CD4-positive, alpha-beta T cell (primary cell): Measurements from ENCODE around the gene PCOLCE2. TPM values are rescaled to one million over a fixed set of nuclear protein-coding genes. Genes with fewer than 3 reads are reported as not detected.
"Not testable (repeated sequence)": the region's sequence is repeated elsewhere in the genome, so short reads cannot be mapped to it uniquely, and the experiment has no call there.

Source experiments
- ATAC-seq: fragments of 200-7000 bp; cut with Tn5 transposase; one replicate; pipeline ENCODE4 v1.10.0; 2022; ENCODE audit warnings: mild to moderate bottlenecking; ENCODE audit not compliant: poor library complexity
- CTCF ChIA-PET: fragments of 350-600 bp; sonication (Branson Sonifier 250); formaldehyde crosslinking; loops from one replicate; lab custom pipeline; 2021; ENCODE audit warnings: antibody characterized with exemption, inconsistent platforms; lab: Charles Lee
- POLR2A ChIA-PET: fragments of 350-600 bp; sonication (Branson Sonifier 250); formaldehyde crosslinking; loops from one replicate; lab custom pipeline; 2021; ENCODE audit warnings: antibody characterized with exemption, inconsistent platforms; lab: Charles Lee
- DNase-seq, 14 experiments: peaks; one replicate each; pipeline ENCODE4 v3.0.0-alpha.2; 2013 to 2020; ENCODE audit warnings: mixed read lengths in 2 of 14
- H3K27ac ChIP-seq, 2 donors: one replicate each; pipeline versions ENCODE4 v1.5.1 to v1.7.0; 2013; ENCODE audit warnings: low read length in 2 of 2, low read depth in 1 of 2, mild to moderate bottlenecking in 1 of 2
- H3K27me3 ChIP-seq, 2 experiments: 1 replicate in 1 of 2; 2 replicates in 1 of 2; pipeline versions ENCODE4 v1.6.1 to v1.7.0; 2013; ENCODE audit warnings: low read length in 2 of 2, control low read depth in 1 of 2, mild to moderate bottlenecking in 1 of 2, moderate library complexity in 1 of 2; ENCODE audit not compliant: insufficient read depth in 2 of 2, control insufficient read depth in 1 of 2
- H3K36me3 ChIP-seq: one replicate; pipeline ENCODE4 v1.6.1; 2013; ENCODE audit warnings: low read length, control low read depth; ENCODE audit not compliant: insufficient read depth
- H3K4me1 ChIP-seq: one replicate; pipeline ENCODE4 v1.6.1; 2013; ENCODE audit warnings: low read length, control low read depth; ENCODE audit not compliant: insufficient read depth
- H3K4me3 ChIP-seq: one replicate; pipeline ENCODE4 v1.5.1; 2013; ENCODE audit warnings: mild to moderate bottlenecking, low read length, moderate library complexity
- H3K9me3 ChIP-seq, 2 experiments: 1 replicate in 1 of 2; 2 replicates in 1 of 2; pipeline versions ENCODE4 v1.6.1 to v1.7.0; 2013; ENCODE audit warnings: low read length in 2 of 2, mild to moderate bottlenecking in 2 of 2, control low read depth in 1 of 2, moderate library complexity in 1 of 2; ENCODE audit not compliant: control insufficient read depth in 1 of 2, insufficient read depth in 1 of 2
- H3K27ac Mint-ChIP-seq: one replicate; pipeline ENCODE4 v1.8.0; 2020; ENCODE audit warnings: mixed read lengths
- H3K27me3 Mint-ChIP-seq: one replicate; pipeline ENCODE4 v1.8.0; 2021; ENCODE audit warnings: mixed read lengths
- H3K36me3 Mint-ChIP-seq: one replicate; pipeline ENCODE4 v1.8.0; 2021; ENCODE audit warnings: low read depth, mixed read lengths
- H3K4me1 Mint-ChIP-seq: one replicate; pipeline ENCODE4 v1.8.0; 2021; ENCODE audit warnings: low read depth, mixed read lengths
- H3K4me3 Mint-ChIP-seq: one replicate; pipeline ENCODE4 v1.8.0; 2020; ENCODE audit warnings: mild to moderate bottlenecking, mixed read lengths
- H3K9me3 Mint-ChIP-seq: one replicate; pipeline ENCODE4 v1.8.0; 2020; ENCODE audit warnings: mixed read lengths
- intact Hi-C, 2 experiments: fragments of 100-400 bp; cut with DNase I in 1 of 2; cut with micrococcal nuclease in 1 of 2; formaldehyde crosslinking; loops; one replicate each; pipeline versions ENCODE4 v1.15.1 to v1.9.0; 2023 to 2025; cut with DNase I, micrococcal nuclease
- total RNA-seq, 174 experiments: library from RNA in 2 of 174; stranded (reverse) in 2 of 174; gene quantifications; one replicate each; pipeline ENCODE4 v1.2.3 and lab custom pipeline; 2021 to 2026
- TF ChIP-seq, protein P1 (sequence below): fragments of 200-600 bp; IDR thresholded peaks from one replicate; pipeline ENCODE4 v1.8.0; 2022; ENCODE audit warnings: antibody characterized with exemption, mild to moderate bottlenecking

PCOLCE2 gene
- total RNA-seq, 2 experiments from 2014 or later, result not detected

DNA sequence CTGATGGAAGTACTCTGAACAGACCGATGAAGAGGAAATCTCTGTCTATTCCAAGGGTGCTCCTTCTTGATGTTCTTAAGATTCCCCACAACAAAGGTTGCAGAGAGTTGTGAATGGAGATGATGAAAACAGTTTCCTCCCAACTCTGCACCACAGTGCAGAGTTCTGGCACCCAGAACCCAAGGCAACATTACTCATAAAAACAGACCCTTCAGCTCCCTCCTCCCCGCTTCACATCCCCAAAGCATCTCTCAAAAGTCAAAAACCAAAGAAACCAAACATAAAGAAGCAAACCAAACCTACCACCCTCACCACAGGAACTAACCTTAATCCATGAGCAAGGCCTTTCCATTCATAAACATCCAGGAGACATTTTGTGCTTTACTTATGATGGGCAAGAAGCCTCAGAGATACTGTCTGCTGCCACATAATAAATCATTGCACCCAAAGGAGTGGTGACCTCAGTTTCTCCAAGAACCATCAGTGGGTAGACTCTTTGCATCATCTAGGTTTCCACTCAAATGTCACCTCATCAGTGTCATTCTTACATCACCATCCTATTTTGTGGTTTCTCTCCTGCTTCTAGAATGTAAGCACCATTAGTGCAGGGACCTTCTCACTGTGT is 13.2 kb downstream of the PCOLCE2 start:
- ChIA-PET POLR2A (no interaction called here), CTCF (no interaction called here)
- TF ChIP-seq, protein P1, sequence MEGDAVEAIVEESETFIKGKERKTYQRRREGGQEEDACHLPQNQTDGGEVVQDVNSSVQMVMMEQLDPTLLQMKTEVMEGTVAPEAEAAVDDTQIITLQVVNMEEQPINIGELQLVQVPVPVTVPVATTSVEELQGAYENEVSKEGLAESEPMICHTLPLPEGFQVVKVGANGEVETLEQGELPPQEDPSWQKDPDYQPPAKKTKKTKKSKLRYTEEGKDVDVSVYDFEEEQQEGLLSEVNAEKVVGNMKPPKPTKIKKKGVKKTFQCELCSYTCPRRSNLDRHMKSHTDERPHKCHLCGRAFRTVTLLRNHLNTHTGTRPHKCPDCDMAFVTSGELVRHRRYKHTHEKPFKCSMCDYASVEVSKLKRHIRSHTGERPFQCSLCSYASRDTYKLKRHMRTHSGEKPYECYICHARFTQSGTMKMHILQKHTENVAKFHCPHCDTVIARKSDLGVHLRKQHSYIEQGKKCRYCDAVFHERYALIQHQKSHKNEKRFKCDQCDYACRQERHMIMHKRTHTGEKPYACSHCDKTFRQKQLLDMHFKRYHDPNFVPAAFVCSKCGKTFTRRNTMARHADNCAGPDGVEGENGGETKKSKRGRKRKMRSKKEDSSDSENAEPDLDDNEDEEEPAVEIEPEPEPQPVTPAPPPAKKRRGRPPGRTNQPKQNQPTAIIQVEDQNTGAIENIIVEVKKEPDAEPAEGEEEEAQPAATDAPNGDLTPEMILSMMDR, result no peak
- Histone ChIP-seq H3K27ac (no peak overlapping the region), H3K36me3 (no peaks in the 10 kb centered on the region), H3K9me3 (no peaks in the 10 kb centered on the region), H3K4me1 (no peaks in the 10 kb centered on the region), H3K27me3 (peaks cover 0 to 5% of the 10 kb centered on the region in 2 experiments), H3K4me3 (no peak overlapping the region)
- ATAC-seq (no peak), DNase-seq (no peak)
- no peaks in the 10 kb centered on the region for H3K36me3 Mint-ChIP-seq
- no peak overlapping the region for H3K27ac Mint-ChIP-seq
- H3K9me3 Mint-ChIP-seq, result no peaks in the 10 kb centered on the region
- intact Hi-C loops, result no loop called here
- no peaks in the 10 kb centered on the region for H3K4me1 Mint-ChIP-seq
- H3K4me3 Mint-ChIP-seq, result no peak overlapping the region
- H3K27me3 Mint-ChIP-seq, result peaks cover 20% of the 10 kb centered on the region

DNA sequence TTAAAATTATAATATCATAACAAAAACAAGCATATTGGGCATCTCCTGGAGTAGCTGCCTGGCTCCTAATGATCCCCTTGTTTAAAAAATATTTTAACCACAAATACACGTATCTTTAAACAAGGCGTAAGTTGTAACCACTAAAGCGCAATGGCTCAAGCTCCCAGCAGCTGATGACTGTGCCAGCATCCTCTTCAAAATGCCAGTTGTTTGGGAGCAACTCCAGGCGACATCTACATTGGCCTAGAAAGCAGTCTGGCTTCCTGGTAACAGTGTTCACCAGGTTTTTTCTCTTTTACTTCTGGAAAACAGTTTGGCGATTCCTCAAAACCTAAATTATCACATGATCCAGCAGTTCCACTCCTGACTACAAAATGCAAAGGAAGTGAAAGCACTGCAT is 13.8 kb downstream of the PCOLCE2 start:
- no peak for DNase-seq
- TF ChIP-seq, protein P1, result no peak
- Mint-ChIP-seq H3K4me3 (no peak overlapping the region), H3K27me3 (peaks cover 20% of the 10 kb centered on the region), H3K27ac (no peak overlapping the region), H3K4me1 (no peaks in the 10 kb centered on the region), H3K9me3 (no peaks in the 10 kb centered on the region), H3K36me3 (no peaks in the 10 kb centered on the region)
- Histone ChIP-seq H3K36me3 (no peaks in the 10 kb centered on the region), H3K9me3 (no peaks in the 10 kb centered on the region), H3K27me3 (peaks cover 0 to 5% of the 10 kb centered on the region in 2 experiments), H3K4me3 (no peak overlapping the region), H3K27ac (no peak overlapping the region), H3K4me1 (no peaks in the 10 kb centered on the region)
- POLR2A ChIA-PET, result no interaction called here
- CTCF ChIA-PET, result no interaction called here
- ATAC-seq, result no peak
- intact Hi-C loops, result no loop called here

DNA sequence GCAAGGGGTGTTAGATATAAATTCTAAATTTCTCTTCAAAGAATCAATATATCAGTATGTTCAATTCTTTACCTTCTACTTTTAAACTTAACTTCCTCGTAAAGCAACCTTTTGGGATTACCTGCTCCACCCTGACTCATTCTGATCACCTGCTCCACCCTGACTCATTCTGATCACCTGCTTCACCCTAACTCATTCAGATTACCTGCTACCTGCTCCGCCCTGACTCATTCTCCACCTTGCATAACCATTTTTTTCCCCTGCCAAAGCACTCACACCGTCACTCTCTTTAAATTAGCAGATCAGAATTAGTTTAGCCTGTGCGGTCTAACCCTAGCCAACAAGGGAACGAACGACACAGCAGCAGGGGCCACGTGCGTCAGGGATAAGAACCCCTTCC is 20.5 kb downstream of the PCOLCE2 start:
- ATAC-seq, H3K4me1 Mint-ChIP-seq, DNase-seq, H3K4me3 Mint-ChIP-seq, H3K27me3 ChIP-seq, CTCF ChIA-PET, intact Hi-C loops, H3K4me3 ChIP-seq, H3K9me3 Mint-ChIP-seq, H3K27ac ChIP-seq, H3K27ac Mint-ChIP-seq, H3K36me3 ChIP-seq, H3K36me3 Mint-ChIP-seq, H3K9me3 ChIP-seq, POLR2A ChIA-PET, H3K4me1 ChIP-seq: not testable (repeated sequence)
- peaks cover 14% of the 10 kb centered on the region for H3K27me3 Mint-ChIP-seq
